K562 (cell line): ENCODE results near the gene C11orf91. TPM values are rescaled to one million over a fixed set of nuclear protein-coding genes. Genes with fewer than 3 reads are reported as not detected.

ENCODE experiments used
- ATAC-seq: fragments of 200-7000 bp; cut with Tn5 transposase; 3 replicates; pipeline ENCODE4 v1.9.1; 2020; ENCODE audit warnings: moderate library complexity
- Bru-seq: library from RNA; stranded (reverse); fragments of 400-500 nt; gene quantifications from one replicate; lab custom pipeline; 2021; lab: Mats Ljungman, UMichigan
- BruChase-seq, 2 experiments: library from RNA; stranded (reverse); fragments of 400-500 nt; gene quantifications; one replicate each; lab custom pipeline; 2021; lab: Mats Ljungman, UMichigan
- BruUV-seq: library from RNA; stranded (reverse); fragments of 400-500 nt; replicated peaks from 2 replicates; lab custom pipeline; 2021; lab: Mats Ljungman, UMichigan
- CTCF ChIA-PET: fragments of 300-600 bp; formaldehyde crosslinking; extraction: SDS; loops from one replicate; lab custom pipeline; 2021; ENCODE audit warnings: low intra/inter-chr PET ratio; lab: Yijun Ruan, JAX
- POLR2A ChIA-PET: fragments of 300-600, 350-650 bp; sonication (Branson Sonifier 250); formaldehyde crosslinking; extraction: SDS; loops from one replicate; lab custom pipeline; 2021; ENCODE audit warnings: antibody characterized with exemption, inconsistent platforms; lab: Yijun Ruan, JAX
- DNase-seq, 4 experiments: peaks; one replicate each; pipeline versions ENCODE4 v3.0.0 to v3.0.0-alpha.2; 2011 to 2018; ENCODE audit warnings: low spot score in 3 of 4, mixed read lengths in 3 of 4; ENCODE audit errors: extremely low read depth in 1 of 4
- FAIRE-seq: peaks from 2 replicates; lab custom pipeline; 2011; peaks lifted over from hg19 to GRCh38; lab: Jason Lieb, UNC
- H2AFZ ChIP-seq: 2 replicates; pipeline ENCODE4 v1.6.0; 2011; ENCODE audit warnings: low read depth, low read length, control low read depth, inconsistent platforms
- H3K27ac ChIP-seq: fragments of 200-600 bp; 3 replicates; pipeline ENCODE4 v1.8.0; 2011; ENCODE audit warnings: low read depth, mild to moderate bottlenecking, control low read depth, inconsistent platforms, low read length, moderate library complexity, mixed read lengths; ENCODE audit errors: extremely low read depth
- H3K27me3 ChIP-seq, 2 experiments: fragments of 300-600 bp in 1 of 2; 2 replicates in 1 of 2; 3 replicates in 1 of 2; pipeline versions ENCODE4 v1.6.0 to v1.8.0; 2011; ENCODE audit warnings: inconsistent platforms in 2 of 2, low read length in 2 of 2, mild to moderate bottlenecking in 1 of 2, mixed read lengths in 1 of 2, moderate library complexity in 1 of 2; ENCODE audit not compliant: control insufficient read depth in 2 of 2, insufficient read depth in 2 of 2
- H3K36me3 ChIP-seq: fragments of 300-600 bp; 3 replicates; pipeline ENCODE4 v1.8.0; 2011; ENCODE audit warnings: mild to moderate bottlenecking, low read length, inconsistent platforms; ENCODE audit not compliant: control insufficient read depth, insufficient read depth
- H3K4me1 ChIP-seq, 2 experiments: fragments of 200-600 bp in 1 of 2; replicated peaks in 1 of 2; 2 replicates in 1 of 2; 3 replicates in 1 of 2; pipeline versions ENCODE4 v1.5.1 to v1.8.0; 2011; ENCODE audit warnings: inconsistent platforms in 2 of 2, low read length in 2 of 2, mild to moderate bottlenecking in 1 of 2, mixed read lengths in 1 of 2, moderate library complexity in 1 of 2; ENCODE audit not compliant: control insufficient read depth in 2 of 2, insufficient read depth in 2 of 2
- H3K4me2 ChIP-seq: 2 replicates; pipeline ENCODE4 v1.6.1; 2011; ENCODE audit warnings: low read length, control low read depth, inconsistent platforms, mixed read lengths; ENCODE audit not compliant: insufficient read depth
- H3K4me3 ChIP-seq: fragments of 200-600 bp; sonication (generic), shearing (Covaris generic); 2 replicates; pipeline ENCODE4 v1.5.1; 2016; ENCODE audit warnings: control low read depth, inconsistent platforms
- H3K79me2 ChIP-seq: fragments of 200-600 bp; 3 replicates; pipeline ENCODE4 v1.8.0; 2011; ENCODE audit warnings: low read length, inconsistent platforms; ENCODE audit not compliant: control insufficient read depth, insufficient read depth
- H3K9ac ChIP-seq, 2 experiments: 2 replicates each; pipeline versions ENCODE4 v1.6.0 to v1.6.1; 2011; ENCODE audit warnings: low read depth in 2 of 2, low read length in 2 of 2, control low read depth in 1 of 2, inconsistent platforms in 1 of 2, mild to moderate bottlenecking in 1 of 2, mixed read lengths in 1 of 2; ENCODE audit not compliant: insufficient read depth in 1 of 2
- H3K9me1 ChIP-seq: one replicate; pipeline ENCODE4 v1.6.0; 2011; ENCODE audit warnings: inconsistent platforms, mild to moderate bottlenecking, low read length, moderate library complexity; ENCODE audit not compliant: control insufficient read depth, insufficient read depth
- H3K9me3 ChIP-seq: replicated peaks from 2 replicates; pipeline ENCODE4 v1.5.1; 2011; ENCODE audit warnings: low read depth, low read length, inconsistent platforms; ENCODE audit not compliant: control insufficient read depth, insufficient read depth
- H4K20me1 ChIP-seq: replicated peaks from 2 replicates; pipeline ENCODE4 v1.6.1; 2011; ENCODE audit warnings: low read length, inconsistent platforms, mixed read lengths; ENCODE audit not compliant: control insufficient read depth, insufficient read depth
- BDP1 ChIP-seq: IDR thresholded peaks from 3 replicates; pipeline ENCODE4 v1.6.1; 2011; ENCODE audit not compliant: insufficient read length, insufficient read depth
- CBX3 ChIP-seq, 2 experiments: IDR thresholded peaks; 1 replicate in 1 of 2; 2 replicates in 1 of 2; pipeline ENCODE4 v1.6.1; 2012; ENCODE audit warnings: inconsistent platforms in 2 of 2, low read length in 2 of 2, borderline replicate concordance in 1 of 2, control low read depth in 1 of 2
- ERF ChIP-seq: fragments of 450-650 bp; formaldehyde crosslinking; IDR thresholded peaks from 2 replicates; pipeline ENCODE4 v1.4.0; 2020; ENCODE audit warnings: mild to moderate bottlenecking, mixed read lengths
- FOXA3 ChIP-seq, 2 experiments: fragments of 450-650 bp in 1 of 2; sonication (generic) in 1 of 2; formaldehyde crosslinking; IDR thresholded peaks in 1 of 2; conservative IDR thresholded peaks in 1 of 2; 2 replicates each; pipeline versions ENCODE4 v1.4.0 to v1.8.0; 2020 to 2022; ENCODE audit warnings: mild to moderate bottlenecking in 2 of 2, missing genetic modification reagents in 1 of 2
- FOXJ2 ChIP-seq: fragments of 200-800 bp; sonication (Bioruptor generic); IDR thresholded peaks from 2 replicates; pipeline ENCODE4 v1.6.1; 2016; ENCODE audit warnings: missing genetic modification characterization, missing compliant biosample characterization
- GABPB1 ChIP-seq: sonication (generic); formaldehyde crosslinking; IDR thresholded peaks from 2 replicates; pipeline ENCODE4 v1.8.0; 2022; ENCODE audit warnings: mild to moderate bottlenecking, missing genetic modification reagents
- HNRNPL ChIP-seq: fragments of 200-400 bp; formaldehyde crosslinking; IDR thresholded peaks from 2 replicates; pipeline ENCODE4 v1.6.1; 2017; ENCODE audit warnings: low read depth, mild to moderate bottlenecking, low read length
- MTF1 ChIP-seq: fragments of 250-450 bp; sonication (Bioruptor Pico); IDR thresholded peaks from 2 replicates; pipeline ENCODE4 v1.9.0; 2021; ENCODE audit warnings: moderate library complexity, mild to moderate bottlenecking, inconsistent platforms, borderline replicate concordance
- NCOA2 ChIP-seq, 2 experiments: fragments of 450-650 bp; IDR thresholded peaks; 2 replicates each; pipeline ENCODE4 v1.6.1; 2018; ENCODE audit warnings: mild to moderate bottlenecking in 2 of 2, moderate library complexity in 1 of 2; ENCODE audit not compliant: partially characterized antibody in 2 of 2
- SMARCB1 ChIP-seq: IDR thresholded peaks from 2 replicates; pipeline ENCODE4 v1.6.1; 2011; ENCODE audit warnings: improper control_type of control experiment, low read depth; ENCODE audit not compliant: insufficient read length
- ZBTB43 ChIP-seq: sonication (generic); formaldehyde crosslinking; IDR thresholded peaks from 2 replicates; pipeline ENCODE4 v1.8.0; 2023; ENCODE audit warnings: mild to moderate bottlenecking, missing genetic modification reagents
- WGBS: fragments of 100-300 bp; shearing (Covaris generic); methylation state at CpG from one replicate; pipeline ENCODE4 v1.1.6; 2016; ENCODE audit warnings: low coverage, mixed read lengths; ENCODE audit not compliant: insufficient coverage; ENCODE audit errors: missing lambda C conversion rate; 5-methylcytosine and 5-hydroxymethylcytosine counted together
- in situ Hi-C: fragments of 300-500 bp; cut with MboI; formaldehyde crosslinking; loops from 4 replicates; pipeline ENCODE4 v1.15.0; 2018; ENCODE audit warnings: inconsistent platforms, mixed read lengths
- intact Hi-C: fragments of 100-400 bp; cut with micrococcal nuclease; formaldehyde crosslinking; loops from 2 replicates; pipeline ENCODE4 v1.14.2; 2022
- long read RNA-seq, 3 experiments: library from polyadenylated mRNA in 2 of 3; library from RNA in 1 of 3; unstranded in 2 of 3; stranded (forward) in 1 of 3; transcript quantifications; one replicate each; pipeline ENCODE4 v2.0.0, GENCODE V29; 2019 to 2022
- polyA minus RNA-seq, 3 experiments: library from RNA; depleted of rRNA, polyadenylated mRNA; stranded (reverse); fragments of >200 nt; gene quantifications; 2 replicates each; pipeline ENCODE4 v1.2.3, GENCODE V29; 2011
- polyA plus RNA-seq, 8 experiments: library from polyadenylated mRNA; depleted of rRNA in 4 of 8; stranded (reverse) in 5 of 8; unstranded in 3 of 8; fragments of >200 nt; fragmentation: Nextera tagmentation in 2 of 8; fragmentation: Illumina TruSeq in 1 of 8; extraction: Ambion mirVana in 2 of 8; extraction: Trizol in 1 of 8; gene quantifications; 2 replicates each; pipeline versions ENCODE4 v1.2.1 to v1.2.3, GENCODE V29; 2011 to 2014; ENCODE audit warnings: inconsistent platforms in 1 of 8, missing spikeins in 1 of 8
- total RNA-seq, 7 experiments: library from RNA; depleted of rRNA in 6 of 7; stranded (reverse); fragments of >200 nt in 6 of 7; fragmentation: Illumina TruSeq in 2 of 7; extraction: Trizol in 2 of 7; gene quantifications; 2 replicates each; pipeline versions ENCODE4 v1.2.1 to v1.2.3, GENCODE V29; 2011 to 2021; ENCODE audit warnings: low replicate concordance in 1 of 7
- TF ChIP-seq, protein P1 (sequence below): sonication (generic); formaldehyde crosslinking; IDR thresholded peaks from 2 replicates; pipeline ENCODE4 v1.8.0; 2022; ENCODE audit warnings: missing genetic modification reagents, mild to moderate bottlenecking, moderate library complexity, borderline replicate concordance
- TF ChIP-seq, protein P2 (sequence below), 2 experiments: fragments of 250-450 bp in 1 of 2; fragments of 450-650 bp in 1 of 2; sonication (Bioruptor Pico) in 1 of 2; IDR thresholded peaks; 2 replicates each; pipeline versions ENCODE4 v1.6.1 to v1.8.0; 2016 to 2021; ENCODE audit warnings: mild to moderate bottlenecking in 2 of 2, moderate library complexity in 2 of 2, missing compliant biosample characterization in 1 of 2, missing genetic modification characterization in 1 of 2

Gene C11orf91, protein sequence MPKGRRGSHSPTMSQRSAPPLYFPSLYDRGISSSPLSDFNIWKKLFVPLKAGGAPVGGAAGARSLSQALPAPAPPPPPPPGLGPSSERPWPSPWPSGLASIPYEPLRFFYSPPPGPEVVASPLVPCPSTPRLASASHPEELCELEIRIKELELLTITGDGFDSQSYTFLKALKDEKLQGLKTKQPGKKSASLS
- total RNA-seq (2011; cell fraction: chromatin; rRNA removed; ENCODE audit: low replicate concordance) = not detected in 2 replicates
- total RNA-seq (2011; cell fraction: nucleolus; rRNA removed) = not detected in 2 replicates
- not detected in 2 replicates for total RNA-seq (2011; cell fraction: nucleoplasm; rRNA removed)
- total RNA-seq (2014; rRNA removed) = not detected in 2 replicates
- not detected in 2 replicates for total RNA-seq (2014; rRNA removed; fragmentation: Illumina TruSeq; extraction: Trizol)
- not detected in 2 replicates for total RNA-seq (2015; rRNA removed; fragmentation: Illumina TruSeq; extraction: Trizol)
- total RNA-seq (2021) = not detected in 2 replicates
- polyA plus RNA-seq (2011; rRNA removed) = not detected in 2 replicates
- not detected in 2 replicates for polyA plus RNA-seq (2011; cell fraction: cytosol; rRNA removed)
- polyA plus RNA-seq (2011; cell fraction: nucleus; rRNA removed) = not detected in 2 replicates
- polyA plus RNA-seq (2012) = not detected in 2 replicates
- not detected in 2 replicates for polyA plus RNA-seq (2014; fragmentation: Illumina TruSeq; extraction: Trizol)
- not detected for polyA plus RNA-seq (2014; fragmentation: Nextera tagmentation; extraction: Ambion mirVana)
- polyA plus RNA-seq (2014; rRNA removed) = not detected in 2 replicates
- not detected in 2 replicates for polyA minus RNA-seq (2011; rRNA and poly(A)+ RNA removed)
- polyA minus RNA-seq (2011; cell fraction: cytosol; rRNA and poly(A)+ RNA removed) = not detected in 2 replicates
- polyA minus RNA-seq (2011; cell fraction: nucleus; rRNA and poly(A)+ RNA removed) = not detected in 2 replicates
- percentile 31 among the genes with signal in this experiment for Bru-seq, nascent RNA
- percentile 37 among the genes with signal in this experiment for BruChase-seq, experiment 1, labeled RNA remaining after a 2-hour chase
- percentile 12 among the genes with signal in this experiment for BruChase-seq, experiment 2, labeled RNA remaining after a 6-hour chase
- long read RNA-seq, experiment 1 = 0 reads
- long read RNA-seq, experiment 2 = 0 reads
- long read RNA-seq, experiment 3 = 0 reads

GRCh38 chr11:33700502-33701271 lies at the start of gene C11orf91:
Gene C11orf91, minus strand, starts transcription at chr11:33700826. Its CDS starts 86 bp downstream, at chr11:33700740.
- FAIRE-seq (peak; percentile 76), DNase-seq (peak; percentile 95 to 98 (median 96)), ATAC-seq (peak; percentile 97)
- intact Hi-C loops (no loop called here), in situ Hi-C loops (no loop called here)
- POLR2A ChIA-PET = interaction anchor here (0.6 to 1.7 kb wide), 16 partner anchors 9 to 1341 kb away, joined by 3 to 7 read pairs (median 4); partner anchors contain the start of gene TCP11L1
- Histone ChIP-seq H3K4me3 (peak within 1 kb of the TSS; percentile 41), H3K9ac (peak within 1 kb of the TSS; percentile 37 to 83; a peak in 3 of 4 replicates), H3K9me3 (no peaks in the 10 kb centered on the region), H3K4me1 (peaks cover 17 to 18% of the 10 kb centered on the region in 2 experiments), H2AFZ (peak within 1 kb of the TSS; percentile 85), H3K36me3 (peaks cover 6% of the 10 kb centered on the region; the same call in 2 of the 3 replicates), H3K9me1 (no peaks in the 10 kb centered on the region), H3K27me3 (peaks cover 16 to 24% of the 10 kb centered on the region in 2 experiments), H4K20me1 (no peaks in the 10 kb centered on the region), H3K4me2 (peak within 1 kb of the TSS; percentile 77), H3K79me2 (no peaks in the 10 kb centered on the region), H3K27ac (no peak within 1 kb of the TSS)
- CTCF ChIA-PET = no interaction called here
- under 1% methylated on average over 33 of the region's 72 CpGs for WGBS
- no TSS peak for BruUV-seq
- TF ChIP-seq CBX3 (IDR thresholded peaks at IDR 0.05; ENCODE audit: borderline replicate concordance in 1 of 2, low read length in 2 of 2) = no peak
- TF ChIP-seq FOXA3 (CRISPR knock-in tag; conservative IDR thresholded peaks at IDR 0.05 in 1 of 2, IDR thresholded peaks at IDR 0.05 in 1 of 2) = no peak
- TF ChIP-seq SMARCB1 = no peak
- TF ChIP-seq, protein P1, sequence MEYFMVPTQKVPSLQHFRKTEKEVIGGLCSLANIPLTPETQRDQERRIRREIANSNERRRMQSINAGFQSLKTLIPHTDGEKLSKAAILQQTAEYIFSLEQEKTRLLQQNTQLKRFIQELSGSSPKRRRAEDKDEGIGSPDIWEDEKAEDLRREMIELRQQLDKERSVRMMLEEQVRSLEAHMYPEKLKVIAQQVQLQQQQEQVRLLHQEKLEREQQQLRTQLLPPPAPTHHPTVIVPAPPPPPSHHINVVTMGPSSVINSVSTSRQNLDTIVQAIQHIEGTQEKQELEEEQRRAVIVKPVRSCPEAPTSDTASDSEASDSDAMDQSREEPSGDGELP (CRISPR knock-in tag) = peak; percentile 66
- TF ChIP-seq, protein P2, sequence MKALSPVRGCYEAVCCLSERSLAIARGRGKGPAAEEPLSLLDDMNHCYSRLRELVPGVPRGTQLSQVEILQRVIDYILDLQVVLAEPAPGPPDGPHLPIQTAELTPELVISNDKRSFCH (CRISPR knock-in tag; IDR thresholded peaks at IDR 0.05) = no peak
- TF ChIP-seq, protein P2 (tag; IDR thresholded peaks at IDR 0.05) = no peak
- no peak for TF ChIP-seq FOXJ2 (tag)
- TF ChIP-seq ZBTB43 (CRISPR knock-in tag) = no peak
- TF ChIP-seq MTF1 (CRISPR knock-in tag) = no peak
- TF ChIP-seq BDP1 = no peak
- 0 out of 2 replicates have a peak, but pooled peaks have one; percentile 34 for TF ChIP-seq ERF (CRISPR knock-in tag)
- no peak for TF ChIP-seq NCOA2 (IDR thresholded peaks at IDR 0.05; ENCODE audit: partially characterized antibody in 2 of 2)
- no peak for TF ChIP-seq GABPB1 (CRISPR knock-in tag)
- TF ChIP-seq HNRNPL = no peak
